ENCODE data around the gene FTO. TPM values are rescaled to one million over a fixed set of nuclear protein-coding genes. Genes with fewer than 3 reads are reported as not detected.

FTO gene
- total RNA-seq, 4 donors from 2014 or later, result 125 to 182 (median 164) TPM

DNA sequence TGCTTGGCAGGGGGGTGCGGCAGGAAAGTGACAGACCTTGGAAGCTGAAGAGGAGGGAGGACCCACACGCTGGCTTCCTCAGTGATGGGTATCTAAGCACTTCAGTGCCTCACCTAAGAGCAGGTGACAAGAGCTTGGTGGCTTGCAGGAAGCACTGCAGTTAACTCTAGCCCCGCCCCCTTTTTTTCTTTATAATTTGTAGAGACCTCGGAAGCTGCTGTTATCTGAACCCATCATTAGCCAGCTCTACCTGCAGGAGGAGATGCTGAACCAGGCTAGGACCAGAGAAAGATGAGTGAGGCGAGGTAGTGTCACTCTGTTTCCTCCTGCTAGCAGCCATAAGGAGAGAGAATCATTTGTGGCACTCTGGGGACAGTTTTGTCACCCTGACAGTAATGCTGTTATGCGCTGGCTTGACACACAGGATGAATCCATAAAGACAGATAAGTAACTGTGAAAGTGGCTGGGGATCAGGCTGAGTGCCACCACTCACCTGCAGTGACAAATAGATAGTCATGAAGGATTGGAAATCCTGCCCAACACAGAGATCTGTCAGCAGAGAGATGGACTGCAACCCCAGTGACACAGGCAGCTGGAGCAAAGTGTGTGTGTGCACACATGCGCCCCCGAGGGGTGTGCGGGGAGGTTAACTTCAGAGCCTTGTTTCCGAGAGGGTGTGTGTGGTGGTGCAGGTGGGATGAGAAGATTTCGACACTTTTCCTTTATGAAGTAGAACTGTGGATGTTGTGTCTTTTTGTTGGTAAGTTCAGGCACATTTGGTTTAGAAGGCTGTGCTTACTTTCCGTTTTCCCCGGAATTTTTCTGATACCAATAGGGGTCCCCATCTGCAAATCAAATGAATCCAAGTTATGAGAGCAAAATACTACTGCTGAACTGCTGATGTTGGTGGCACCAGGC, 358.7 kb downstream of the FTO start:
- 73 to 85% methylated on average over 13 of the region's 13 CpGs for WGBS, 2 donors
- DNase-seq, result no peak
- intact Hi-C loops (cut with DNase I), result loop anchor here (10.0 kb wide), 1 partner anchor 62 kb away; no protein-coding TSS in a partner anchor
- TF ChIP-seq POLR2A (IDR thresholded peaks at IDR 0.05), result no peak
- TF ChIP-seq, protein P1, sequence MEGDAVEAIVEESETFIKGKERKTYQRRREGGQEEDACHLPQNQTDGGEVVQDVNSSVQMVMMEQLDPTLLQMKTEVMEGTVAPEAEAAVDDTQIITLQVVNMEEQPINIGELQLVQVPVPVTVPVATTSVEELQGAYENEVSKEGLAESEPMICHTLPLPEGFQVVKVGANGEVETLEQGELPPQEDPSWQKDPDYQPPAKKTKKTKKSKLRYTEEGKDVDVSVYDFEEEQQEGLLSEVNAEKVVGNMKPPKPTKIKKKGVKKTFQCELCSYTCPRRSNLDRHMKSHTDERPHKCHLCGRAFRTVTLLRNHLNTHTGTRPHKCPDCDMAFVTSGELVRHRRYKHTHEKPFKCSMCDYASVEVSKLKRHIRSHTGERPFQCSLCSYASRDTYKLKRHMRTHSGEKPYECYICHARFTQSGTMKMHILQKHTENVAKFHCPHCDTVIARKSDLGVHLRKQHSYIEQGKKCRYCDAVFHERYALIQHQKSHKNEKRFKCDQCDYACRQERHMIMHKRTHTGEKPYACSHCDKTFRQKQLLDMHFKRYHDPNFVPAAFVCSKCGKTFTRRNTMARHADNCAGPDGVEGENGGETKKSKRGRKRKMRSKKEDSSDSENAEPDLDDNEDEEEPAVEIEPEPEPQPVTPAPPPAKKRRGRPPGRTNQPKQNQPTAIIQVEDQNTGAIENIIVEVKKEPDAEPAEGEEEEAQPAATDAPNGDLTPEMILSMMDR (IDR thresholded peaks at IDR 0.05), result no peak
- Histone ChIP-seq H3K36me3 (no peaks in the 10 kb centered on the region), H3K4me3 (replicated peaks in 1 of 3) (no peak overlapping the region), H3K9me3 (no peaks in the 10 kb centered on the region), H3K27ac (no peak overlapping the region), H3K27me3 (no peaks in the 10 kb centered on the region), H3K4me1 (peaks cover 0 to 9% of the 10 kb centered on the region in 2 donors)

DNA sequence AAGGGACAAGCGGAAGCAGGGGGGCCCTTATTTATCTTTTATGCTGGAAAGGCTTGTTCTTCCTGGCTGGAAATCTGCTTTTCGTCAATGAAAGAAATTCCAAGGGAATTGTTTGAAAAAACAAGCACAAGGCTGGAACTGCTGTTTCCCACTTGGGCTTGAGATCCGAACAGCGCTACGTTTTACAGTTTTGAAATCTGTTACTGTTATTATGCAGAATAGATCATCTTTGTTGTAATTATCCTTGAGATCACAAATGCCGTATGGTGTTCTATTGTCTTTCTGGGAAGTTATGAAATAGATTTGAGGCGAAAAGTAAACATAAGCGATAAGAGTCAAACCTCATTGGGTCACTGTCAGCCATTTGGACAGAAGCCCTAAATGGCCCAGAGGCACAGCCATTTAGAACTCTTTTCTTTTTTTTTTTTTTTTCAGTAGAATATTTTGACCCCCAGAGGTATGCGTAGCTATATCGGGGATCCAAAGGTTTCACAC, 359.4 kb downstream of the FTO start:
- Histone ChIP-seq H3K36me3 (no peaks in the 10 kb centered on the region), H3K4me1 (peaks cover 0 to 9% of the 10 kb centered on the region in 2 donors), H3K4me3 (replicated peaks in 1 of 3) (no peak overlapping the region), H3K27me3 (no peaks in the 10 kb centered on the region), H3K27ac (no peak overlapping the region), H3K9me3 (no peaks in the 10 kb centered on the region)
- WGBS, 2 donors, result 86 to 87% methylated on average over 10 of the region's 10 CpGs
- no peak for DNase-seq
- intact Hi-C loops (cut with DNase I), result loop anchor here (10.0 kb wide), 1 partner anchor 61 kb away; no protein-coding TSS in a partner anchor
- TF ChIP-seq, protein P1 (IDR thresholded peaks at IDR 0.05), result no peak
- TF ChIP-seq POLR2A (IDR thresholded peaks at IDR 0.05), result no peak

DNA sequence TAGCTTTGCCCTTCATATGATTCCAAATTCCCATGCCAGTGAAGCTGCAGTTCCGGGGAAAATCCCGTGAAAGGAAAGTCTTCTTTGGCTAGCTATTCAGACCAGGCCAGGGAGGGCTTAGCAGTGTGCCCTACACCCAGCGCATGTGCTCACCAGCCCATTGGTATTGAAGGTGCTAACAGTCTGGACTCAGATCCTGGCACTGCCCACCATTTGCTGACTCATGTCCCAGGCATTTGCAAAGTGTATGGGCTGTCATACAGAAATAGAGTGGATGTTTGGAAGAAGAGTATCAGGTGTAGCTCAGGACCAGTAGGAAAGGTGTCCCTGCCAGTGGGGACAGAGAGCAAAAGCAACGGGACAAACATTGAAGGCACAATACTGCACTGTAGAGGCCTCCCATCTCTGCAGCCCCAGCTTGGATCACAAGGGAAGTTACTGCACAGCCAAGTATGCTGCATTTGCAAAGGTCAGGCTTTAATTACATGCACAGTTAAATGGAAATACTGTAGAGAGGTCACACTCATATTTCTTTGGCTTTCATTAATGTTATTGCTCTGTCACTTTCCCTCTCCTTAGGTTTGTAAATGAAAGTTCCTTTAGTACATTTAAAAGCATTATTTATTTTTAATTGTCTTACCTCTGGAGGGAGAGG, 362.6 kb downstream of the FTO start:
- Histone ChIP-seq H3K4me3 (replicated peaks in 1 of 3) (no peak overlapping the region), H3K36me3 (no peaks in the 10 kb centered on the region), H3K4me1 (peaks cover 0 to 14% of the 10 kb centered on the region in 2 donors), H3K9me3 (no peaks in the 10 kb centered on the region), H3K27ac (no peak overlapping the region), H3K27me3 (no peaks in the 10 kb centered on the region)
- 86% methylated on average over 4 of the region's 4 CpGs for WGBS, 2 donors
- DNase-seq, result peak; percentile 10 to 49
- TF ChIP-seq, protein P1 (IDR thresholded peaks at IDR 0.05), result no peak
- no peak for TF ChIP-seq POLR2A (IDR thresholded peaks at IDR 0.05)
- intact Hi-C loops (cut with DNase I), result loop anchor here (10.0 kb wide), 1 partner anchor 58 kb away; no protein-coding TSS in a partner anchor

DNA sequence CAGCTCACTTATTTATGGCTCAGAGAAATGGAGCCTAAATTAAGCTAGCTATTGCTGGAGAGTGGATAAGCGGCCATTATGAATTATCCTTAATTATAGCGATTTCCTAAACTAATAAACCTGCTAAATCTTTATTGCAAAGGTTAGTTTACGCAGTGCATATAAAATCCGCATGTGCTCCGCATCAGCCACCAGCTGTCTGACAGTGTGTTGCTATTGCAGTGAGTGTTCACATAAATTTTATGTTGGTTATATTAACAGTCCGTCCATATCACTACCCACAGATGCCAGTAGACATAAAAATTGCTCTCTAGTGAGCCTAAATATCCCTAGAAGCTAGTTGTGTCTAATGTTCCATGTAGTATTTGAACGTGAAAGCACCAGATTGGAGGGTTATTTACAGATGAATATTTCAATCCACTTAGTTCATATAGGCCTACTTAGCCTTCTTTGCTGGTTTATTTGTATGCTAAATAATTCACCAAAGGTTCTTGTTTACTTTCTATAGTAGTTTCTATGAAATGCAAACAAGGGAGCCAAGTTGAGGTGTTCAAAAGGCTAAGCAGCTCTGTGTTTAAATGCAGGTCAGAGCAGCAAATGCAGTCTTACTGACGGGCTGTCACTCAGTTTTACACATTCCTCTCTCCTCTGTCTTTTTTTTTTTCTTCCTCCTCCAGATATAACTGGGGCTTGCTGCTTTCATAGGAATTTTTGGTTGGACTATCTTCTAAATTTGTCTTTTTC, 363.5 kb downstream of the FTO start:
- 97 to 98% methylated on average over 8 of the region's 8 CpGs for WGBS, 2 donors
- no peak for DNase-seq
- peaks cover 6 to 21% of the 10 kb centered on the region in 2 donors for H3K4me1 ChIP-seq
- no peaks in the 10 kb centered on the region for H3K36me3 ChIP-seq
- H3K9me3 ChIP-seq, result no peaks in the 10 kb centered on the region
- no peaks in the 10 kb centered on the region for H3K27me3 ChIP-seq
- no peak overlapping the region for H3K4me3 ChIP-seq (replicated peaks in 1 of 3)
- TF ChIP-seq POLR2A (IDR thresholded peaks at IDR 0.05), result no peak
- TF ChIP-seq, protein P1 (IDR thresholded peaks at IDR 0.05), result no peak
- intact Hi-C loops (cut with DNase I), result loop anchor here (10.0 kb wide), 1 partner anchor 57 kb away; no protein-coding TSS in a partner anchor
- no peak overlapping the region for H3K27ac ChIP-seq

Data from thyroid gland (tissue), 4 donors.